ENCODE results near the gene IGFBPL1. TPM values are rescaled to one million over a fixed set of nuclear protein-coding genes. Genes with fewer than 3 reads are reported as not detected.

Gene IGFBPL1
- total and polyA plus RNA-seq, 2 of the 13 experiments (the other 11 are each of a cell fraction or from before 2014, with no cell fraction given): 0.24 TPM; not detected in 1

- H3K79me2 ChIP-seq (ENCODE audit: insufficient read depth, low read length): peaks cover 5% of the 10 kb centered on the region
- BruUV-seq (replicated peaks): no TSS peak
- peak overlapping the region; percentile 92 for H3K4me2 ChIP-seq (ENCODE audit: low read depth, low read length)
- H3K4me1 ChIP-seq (ENCODE audit: insufficient read depth, low read length): peaks cover 96% of the 10 kb centered on the region
- POLR2A ChIA-PET: interaction anchor here (0.7 to 1.8 kb wide), 8 partner anchors 32 to 555 kb away, joined by 3 to 6 read pairs (median 4); partner anchors contain the start of genes ALDH1B1 and ANKRD18A
- peak; percentile 57 for FAIRE-seq
- DNase-seq (ENCODE audit: low spot score): peak; percentile 91
- H3K4me3 ChIP-seq (replicated peaks in 1 of 3; ENCODE audit: insufficient read depth in 1 of 3, low read depth in 2 of 3, low read length in 3 of 3): peak overlapping the region; percentile 41 to 68 (median 49)
- H3K36me3 ChIP-seq (replicated peaks in 1 of 2; ENCODE audit: control insufficient read depth in 1 of 2, insufficient read depth in 2 of 2, low read length in 2 of 2): no peaks in the 10 kb centered on the region
- peak overlapping the region; percentile 83 for H3K27ac ChIP-seq (ENCODE audit: extremely low read length, insufficient read depth, low read length)
- 10% methylated on average over 11 of the region's 11 CpGs for WGBS (ENCODE audit: low lambda C conversion rate)
- no peak overlapping the region for H2AFZ ChIP-seq (ENCODE audit: low read length)
- H3K9ac ChIP-seq (ENCODE audit: insufficient read depth, low read depth, low read length): peak overlapping the region; percentile 72
- ATAC-seq: peak; percentile 86
- no peaks in the 10 kb centered on the region; a peak in 1 of 5 replicates for H3K27me3 ChIP-seq (ENCODE audit: control insufficient read depth in 1 of 2, insufficient read depth in 2 of 2, low read length in 2 of 2)
- H4K20me1 ChIP-seq (ENCODE audit: insufficient read depth, low read length): no peaks in the 10 kb centered on the region
- H3K9me3 ChIP-seq (ENCODE audit: low read length): no peaks in the 10 kb centered on the region
- CTCF ChIA-PET (ENCODE audit: low intra/inter-chr PET ratio, low total read pairs): no interaction called here
- intact Hi-C loops (cut with micrococcal nuclease; ENCODE audit: unreplicated experiment): loop anchor here (10.0 kb wide), 1 partner anchor 393 kb away; no protein-coding TSS in a partner anchor
- in situ Hi-C loops (cut with HindIII; ENCODE audit: extremely low pct_ligation_motif_present, low pct_unique_long_range_greater_than_20kb): no loop called here
- no peak for TF ChIP-seq MYPOP (CRISPR knock-in tag; IDR thresholded peaks at IDR 0.05)
- peak; percentile 57; the same call in 1 of the 2 replicates for TF ChIP-seq ZFP1 (CRISPR knock-in tag; IDR thresholded peaks at IDR 0.05)
- 0 out of 2 replicates have a peak, but pooled peaks have one; percentile 19 for TF ChIP-seq GABPB1 (CRISPR knock-in tag; IDR thresholded peaks at IDR 0.05)
- TF ChIP-seq TFDP1 (CRISPR knock-in tag; IDR thresholded peaks at IDR 0.05; ENCODE audit: borderline replicate concordance): 0 out of 2 replicates have a peak, but pooled peaks have one; percentile 10
- no peak for TF ChIP-seq PLRG1 (conservative IDR thresholded peaks at IDR 0.05)
- TF ChIP-seq E2F5 (CRISPR knock-in tag; conservative IDR thresholded peaks at IDR 0.05): no peak
- TF ChIP-seq LCORL (IDR thresholded peaks at IDR 0.05): no peak
- peak; percentile 79; the same call in 1 of the 2 replicates for TF ChIP-seq LCORL (CRISPR knock-in tag; IDR thresholded peaks at IDR 0.05)
- TF ChIP-seq HNRNPLL (IDR thresholded peaks at IDR 0.05; ENCODE audit: low read depth, low read length, poor library complexity, severe bottlenecking): no peak
- no peak for TF ChIP-seq ZNF724P (CRISPR knock-in tag; IDR thresholded peaks at IDR 0.05; ENCODE audit: borderline replicate concordance)
- no peak for TF ChIP-seq ATRX (CRISPR knock-in tag; IDR thresholded peaks at IDR 0.05; ENCODE audit: borderline replicate concordance)
- no peak for TF ChIP-seq ZNF260 (CRISPR knock-in tag; IDR thresholded peaks at IDR 0.05; ENCODE audit: borderline replicate concordance, low read depth)
- peak; percentile 44; the same call in 1 of the 2 replicates for TF ChIP-seq ZBTB26 (CRISPR knock-in tag; IDR thresholded peaks at IDR 0.05; ENCODE audit: borderline replicate concordance)
- 0 out of 2 replicates have a peak, but pooled peaks have one; percentile 26 for TF ChIP-seq RXRB (CRISPR knock-in tag; IDR thresholded peaks at IDR 0.05; ENCODE audit: borderline replicate concordance)
- TF ChIP-seq ZNF766 (CRISPR knock-in tag; IDR thresholded peaks at IDR 0.05; ENCODE audit: borderline replicate concordance): no peak
- TF ChIP-seq CHCHD3 (CRISPR knock-in tag; IDR thresholded peaks at IDR 0.05): no peak
- 0 out of 2 replicates have a peak, but pooled peaks have one; percentile 36 for TF ChIP-seq SNAI1 (CRISPR knock-in tag; IDR thresholded peaks at IDR 0.05; ENCODE audit: borderline replicate concordance)
- TF ChIP-seq RBM22 (optimal IDR thresholded peaks at IDR 0.05; ENCODE audit: low read length): no peak
- no peak for TF ChIP-seq ZNF235 (CRISPR knock-in tag; IDR thresholded peaks at IDR 0.05; ENCODE audit: borderline replicate concordance)
- no peak for TF ChIP-seq FOXA1 (IDR thresholded peaks at IDR 0.05)
- TF ChIP-seq FOXA1 (CRISPR knock-in tag; IDR thresholded peaks at IDR 0.05): peak; percentile 57
- peak; percentile 33; the same call in 1 of the 2 replicates for TF ChIP-seq MEF2D (CRISPR knock-in tag; IDR thresholded peaks at IDR 0.05)
Observed at GRCh38 chr9:38437193-38437823, 13.1 kb upstream of the IGFBPL1 start.

All from HepG2 (cell line).